Measurements from ENCODE around the gene SOD2. TPM values are rescaled to one million over a fixed set of nuclear protein-coding genes. Genes with fewer than 3 reads are reported as not detected.
"Not testable (repeated sequence)": the region's sequence is repeated elsewhere in the genome, so short reads cannot be mapped to it uniquely, and the experiment has no call there.

Gene SOD2
- total RNA-seq, 1 donor from 2014 or later = 495 TPM

- TF ChIP-seq CTCF (IDR thresholded peaks at IDR 0.05; ENCODE audit: insufficient read depth, low read length, poor library complexity, severe bottlenecking) = no peak
- H3K27me3 ChIP-seq (ENCODE audit: control insufficient read depth, insufficient read depth, low read length) = no peaks in the 10 kb centered on the region
- DNase-seq (ENCODE audit: low read depth) = no peak
- H3K36me3 ChIP-seq (ENCODE audit: control insufficient read depth, insufficient read depth, low read length) = no peaks in the 10 kb centered on the region
- H3K4me3 ChIP-seq (ENCODE audit: low read depth, low read length) = peak overlapping the region; percentile 82
Measured at GRCh38 chr6:159691963-159692287, 1.1 kb downstream of the SOD2 start.

DNA sequence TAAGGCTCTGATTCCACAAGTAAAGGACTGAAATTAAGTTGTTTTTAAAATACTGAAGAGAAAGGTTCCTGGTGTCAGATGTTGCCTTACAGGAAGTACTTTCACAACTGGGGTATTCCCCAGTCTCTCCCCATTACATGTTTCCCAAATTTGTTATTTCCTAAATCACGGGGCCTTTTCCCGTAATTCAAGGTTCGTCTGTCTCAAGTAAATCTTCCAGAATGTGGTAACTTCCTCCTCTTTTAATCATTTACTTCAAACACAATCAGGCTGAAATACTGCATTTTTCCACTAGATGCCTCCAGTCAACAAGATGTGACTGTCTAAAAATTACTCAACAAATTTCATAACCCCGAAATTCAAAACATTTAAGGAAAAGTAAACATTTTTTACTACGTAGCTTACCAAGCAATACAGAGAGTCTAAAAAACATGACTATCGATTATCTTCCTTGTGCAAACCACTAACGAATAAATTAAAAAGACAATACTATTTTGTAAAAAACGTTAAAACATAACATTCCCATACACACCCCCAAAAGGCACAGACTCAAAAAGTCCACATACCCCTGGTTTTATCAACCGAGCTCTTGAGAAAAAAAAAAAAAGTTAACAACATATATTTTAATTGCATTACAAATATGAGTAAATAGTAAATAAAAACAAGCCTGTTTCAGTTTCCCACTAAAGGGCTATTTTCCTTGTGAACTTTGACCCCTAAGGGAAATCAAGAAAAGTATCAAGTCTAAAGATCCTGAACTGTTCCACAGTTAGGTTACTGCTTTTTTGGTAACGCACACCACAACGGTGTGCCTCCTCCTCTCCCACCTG, 1.7 kb downstream of the SOD2 start:
- peak; percentile 61 for TF ChIP-seq CTCF (IDR thresholded peaks at IDR 0.05; ENCODE audit: insufficient read depth, low read length, poor library complexity, severe bottlenecking)
- H3K4me3 ChIP-seq (ENCODE audit: low read depth, low read length) = peak overlapping the region; percentile 82
- peak; percentile 60 for DNase-seq (ENCODE audit: low read depth)
- H3K36me3 ChIP-seq (ENCODE audit: control insufficient read depth, insufficient read depth, low read length) = no peaks in the 10 kb centered on the region
- H3K27me3 ChIP-seq (ENCODE audit: control insufficient read depth, insufficient read depth, low read length) = no peaks in the 10 kb centered on the region

- H3K4me3 ChIP-seq (ENCODE audit: low read depth, low read length); DNase-seq (ENCODE audit: low read depth); H3K36me3 ChIP-seq (ENCODE audit: control insufficient read depth, insufficient read depth, low read length); H3K27me3 ChIP-seq (ENCODE audit: control insufficient read depth, insufficient read depth, low read length): not testable (repeated sequence)
Measured at GRCh38 chr6:159690135-159690534, 2.9 kb downstream of the SOD2 start.

DNA sequence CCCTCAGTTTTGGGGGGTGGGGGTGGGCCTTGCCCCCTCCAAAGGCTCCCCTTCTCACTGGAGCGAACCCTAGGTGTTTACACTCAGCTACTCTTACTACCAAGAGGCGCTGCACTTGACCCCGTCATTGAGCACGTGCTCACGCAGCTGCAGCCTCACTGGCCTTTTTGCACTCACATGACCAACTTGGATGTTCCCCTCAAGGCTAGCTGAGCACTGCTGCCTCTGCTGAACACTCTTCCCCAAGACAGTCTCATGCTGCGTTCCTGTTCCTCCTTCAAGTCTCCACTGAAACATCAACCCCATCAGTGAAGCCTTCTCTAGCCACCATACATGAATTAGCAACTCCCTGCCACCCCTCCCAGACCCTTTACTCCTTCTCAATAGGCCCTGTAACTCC, 4.0 kb downstream of the SOD2 start:
- no peak for TF ChIP-seq CTCF (IDR thresholded peaks at IDR 0.05; ENCODE audit: insufficient read depth, low read length, poor library complexity, severe bottlenecking)
- H3K27me3 ChIP-seq (ENCODE audit: control insufficient read depth, insufficient read depth, low read length) = no peaks in the 10 kb centered on the region
- H3K36me3 ChIP-seq (ENCODE audit: control insufficient read depth, insufficient read depth, low read length) = no peaks in the 10 kb centered on the region
- H3K4me3 ChIP-seq (ENCODE audit: low read depth, low read length) = no peak overlapping the region
- no peak for DNase-seq (ENCODE audit: low read depth)

DNA sequence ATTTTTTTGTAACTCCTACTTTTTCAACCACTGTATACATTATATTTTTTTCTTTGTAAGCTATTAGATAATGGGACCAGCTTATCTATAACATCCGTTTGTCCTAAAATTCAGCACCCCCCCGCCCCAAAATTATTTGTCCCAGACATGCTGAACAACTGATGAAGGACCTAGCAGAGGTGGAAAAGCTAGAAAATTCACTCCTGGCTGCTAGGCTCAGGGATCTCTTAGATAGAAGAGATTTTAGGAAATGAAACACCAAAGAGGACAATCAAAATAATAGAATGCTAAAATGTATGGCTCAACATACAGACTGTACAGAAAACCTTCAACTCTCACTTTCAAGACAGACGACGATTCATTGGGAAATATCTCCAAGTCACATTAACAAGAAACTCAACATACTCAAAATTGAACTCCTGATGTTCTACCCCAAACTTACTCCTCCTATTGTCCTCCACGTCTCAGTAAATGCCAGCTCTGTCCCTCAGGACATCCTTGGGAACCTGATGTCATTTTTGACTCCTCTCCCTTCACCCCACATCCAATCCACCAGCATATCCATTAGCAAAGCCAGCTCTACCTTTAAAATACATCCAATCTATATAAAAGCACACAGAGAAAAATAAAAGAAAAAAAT, 4.7 kb downstream of the SOD2 start:
- no peaks in the 10 kb centered on the region for H3K27me3 ChIP-seq (ENCODE audit: control insufficient read depth, insufficient read depth, low read length)
- no peaks in the 10 kb centered on the region for H3K36me3 ChIP-seq (ENCODE audit: control insufficient read depth, insufficient read depth, low read length)
- H3K4me3 ChIP-seq (ENCODE audit: low read depth, low read length) = no peak overlapping the region
- no peak for TF ChIP-seq CTCF (IDR thresholded peaks at IDR 0.05; ENCODE audit: insufficient read depth, low read length, poor library complexity, severe bottlenecking)
- DNase-seq (ENCODE audit: low read depth) = no peak

- no peak for DNase-seq (ENCODE audit: low read depth)
- TF ChIP-seq CTCF (IDR thresholded peaks at IDR 0.05; ENCODE audit: insufficient read depth, low read length, poor library complexity, severe bottlenecking) = no peak
- Histone ChIP-seq H3K4me3 (ENCODE audit: low read depth, low read length) (no peak overlapping the region), H3K36me3 (ENCODE audit: control insufficient read depth, insufficient read depth, low read length) (no peaks in the 10 kb centered on the region), H3K27me3 (ENCODE audit: control insufficient read depth, insufficient read depth, low read length) (no peaks in the 10 kb centered on the region)
Measured at GRCh38 chr6:159687341-159687740, 5.7 kb downstream of the SOD2 start.
